HS-27A (cell line): Measurements from ENCODE around the gene BAZ2A.

ENCODE experiments used
- DNase-seq: peaks from one replicate; pipeline ENCODE4 v3.0.0-alpha.2; 2012; ENCODE audit warnings: low read depth, missing footprints

The BAZ2A gene

GRCh38 chr12:56634837-56635791, 5.0 kb upstream of the BAZ2A start:
- no peak for DNase-seq

GRCh38 chr12:56634242-56634836, 4.2 kb upstream of the BAZ2A start:
- DNase-seq: no peak

- no peak for DNase-seq
Measured at GRCh38 chr12:56633468-56634241, 3.5 kb upstream of the BAZ2A start.

GRCh38 chr12:56632701-56633467, 2.8 kb upstream of the BAZ2A start:
- no peak for DNase-seq

GRCh38 chr12:56631790-56632700, 1.9 kb upstream of the BAZ2A start:
- DNase-seq: no peak

- no peak for DNase-seq
Measured at GRCh38 chr12:56629459-56630179, 507 bp downstream of the BAZ2A start.

GRCh38 chr12:56628671-56629458, 1.3 kb downstream of the BAZ2A start:
- no peak for DNase-seq

GRCh38 chr12:56626701-56627100, 3.4 kb downstream of the BAZ2A start:
- DNase-seq: no peak

GRCh38 chr12:56622535-56622934, 7.6 kb downstream of the BAZ2A start:
- DNase-seq: no peak

- DNase-seq: no peak
Measured at GRCh38 chr12:56616925-56617324, 13.2 kb downstream of the BAZ2A start.

GRCh38 chr12:56616244-56616643, 13.9 kb downstream of the BAZ2A start:
- no peak for DNase-seq

- no peak for DNase-seq
Measured at GRCh38 chr12:56614627-56615026, 15.5 kb downstream of the BAZ2A start.

- no peak for DNase-seq
Measured at GRCh38 chr12:56604355-56604754, 25.8 kb downstream of the BAZ2A start.

GRCh38 chr12:56602239-56602638, 27.9 kb downstream of the BAZ2A start:
- no peak for DNase-seq

GRCh38 chr12:56601503-56601902, 28.6 kb downstream of the BAZ2A start:
- DNase-seq: no peak

GRCh38 chr12:56600753-56601152, 29.4 kb downstream of the BAZ2A start:
- no peak for DNase-seq

- DNase-seq: no peak
Measured at GRCh38 chr12:56599797-56600196, 30.3 kb downstream of the BAZ2A start.

GRCh38 chr12:56599041-56599440, 31.1 kb downstream of the BAZ2A start:
- no peak for DNase-seq

- no peak for DNase-seq
Measured at GRCh38 chr12:56596815-56597214, 33.3 kb downstream of the BAZ2A start.
